ENCODE results near the gene PAAF1. TPM values are rescaled to one million over a fixed set of nuclear protein-coding genes. Genes with fewer than 3 reads are reported as not detected.

PAAF1 gene
- total and polyA plus RNA-seq, 2 of the 13 experiments (the other 11 are each of a cell fraction or from before 2014, with no cell fraction given) = 13.5 to 28.8 TPM

- TF ChIP-seq ZNF687 (CRISPR knock-in tag; IDR thresholded peaks at IDR 0.05) (peak; percentile 97), CBX2 (IDR thresholded peaks at IDR 0.05; ENCODE audit: low read depth, low read length) (no peak), CBX2 (CRISPR knock-in tag; IDR thresholded peaks at IDR 0.05; ENCODE audit: low read depth) (no peak), NR2F2 (IDR thresholded peaks at IDR 0.05; ENCODE audit: borderline replicate concordance, low read depth) (peak; percentile 52; the same call in 1 of the 2 replicates), SMC3 (IDR thresholded peaks at IDR 0.05; ENCODE audit: low read length) (no peak), HNF1A (IDR thresholded peaks at IDR 0.05; ENCODE audit: low read depth) (no peak), HNF1A (CRISPR knock-in tag; IDR thresholded peaks at IDR 0.05; ENCODE audit: borderline replicate concordance) (peak; percentile 71), AFF4 (CRISPR knock-in tag; IDR thresholded peaks at IDR 0.05) (peak; percentile 31; the same call in 1 of the 2 replicates), SATB2 (CRISPR knock-in tag; IDR thresholded peaks at IDR 0.05) (no peak), RFX3 (CRISPR knock-in tag; IDR thresholded peaks at IDR 0.05) (no peak), DMTF1 (CRISPR knock-in tag; IDR thresholded peaks at IDR 0.05) (no peak), ZNF225 (CRISPR knock-in tag; IDR thresholded peaks at IDR 0.05) (peak; percentile 98), ELF4 (CRISPR knock-in tag; IDR thresholded peaks at IDR 0.05; ENCODE audit: borderline replicate concordance) (peak; percentile 96), ZNF773 (CRISPR knock-in tag; IDR thresholded peaks at IDR 0.05; ENCODE audit: borderline replicate concordance) (no peak)
Observed at GRCh38 chr11:73876424-73877310, at the start of gene PAAF1, which contains the start of gene COA4 (continued).
